GM20431 (cell line): ENCODE data around the gene DMPK.
"Not testable (repeated sequence)": the region's sequence is repeated elsewhere in the genome, so short reads cannot be mapped to it uniquely, and the experiment has no call there.

Experiments
- in situ Hi-C: fragments of 300-500 bp; cut with MseI, MboI; formaldehyde crosslinking; loops from one replicate; pipeline ENCODE4 v1.15.0; 2020; ENCODE audit warnings: low sequenced_read_pairs; ENCODE audit not compliant: unreplicated experiment

DMPK gene

GRCh38 chr19:45815481-45816216 is 33.4 kb upstream of the DMPK start:
- in situ Hi-C loops: no loop called here

- in situ Hi-C loops: no loop called here
Measured at GRCh38 chr19:45814851-45815480, 32.7 kb upstream of the DMPK start, which contains the start of gene RSPH6A. TSS of gene RSPH6A (minus strand) at chr19:45815308. CDS start at chr19:45815176, 132 bp downstream.

GRCh38 chr19:45814166-45814780 is 32.0 kb upstream of the DMPK start:
- in situ Hi-C loops: no loop called here

GRCh38 chr19:45812297-45812696 is 30.0 kb upstream of the DMPK start:
- in situ Hi-C loops: no loop called here

GRCh38 chr19:45809643-45810159 is 27.4 kb upstream of the DMPK start:
- in situ Hi-C loops: no loop called here

- in situ Hi-C loops: no loop called here
Measured at GRCh38 chr19:45805719-45806118, 23.4 kb upstream of the DMPK start.

- in situ Hi-C loops: no loop called here
Measured at GRCh38 chr19:45804959-45805230, 22.6 kb upstream of the DMPK start.

- in situ Hi-C loops: no loop called here
Measured at GRCh38 chr19:45804140-45804958, 22.1 kb upstream of the DMPK start.

- in situ Hi-C loops: no loop called here
Measured at GRCh38 chr19:45801603-45802175, 19.4 kb upstream of the DMPK start.

- in situ Hi-C loops: no loop called here
Measured at GRCh38 chr19:45800070-45800553, 17.8 kb upstream of the DMPK start.

- in situ Hi-C loops: not testable (repeated sequence)
Measured at GRCh38 chr19:45799541-45799940, 17.3 kb upstream of the DMPK start.

- in situ Hi-C loops: no loop called here
Measured at GRCh38 chr19:45798995-45799517, 16.8 kb upstream of the DMPK start.

GRCh38 chr19:45794627-45795026 is 12.3 kb upstream of the DMPK start:
- in situ Hi-C loops: no loop called here

- in situ Hi-C loops: no loop called here
Measured at GRCh38 chr19:45793876-45794275, 11.6 kb upstream of the DMPK start.

GRCh38 chr19:45793178-45793564 is 10.9 kb upstream of the DMPK start:
- in situ Hi-C loops: no loop called here

- in situ Hi-C loops: no loop called here
Measured at GRCh38 chr19:45792470-45793177, 10.3 kb upstream of the DMPK start, which contains the start of gene DMWD. TSS of gene DMWD (minus strand) at chr19:45792845. CDS start at chr19:45792756, 89 bp downstream.

GRCh38 chr19:45791744-45792469 is 9.6 kb upstream of the DMPK start:
- in situ Hi-C loops: no loop called here

GRCh38 chr19:45790942-45791341 is 8.7 kb upstream of the DMPK start:
- in situ Hi-C loops: no loop called here
